ENCODE data around the gene TRPM3.

The TRPM3 gene

DNA sequence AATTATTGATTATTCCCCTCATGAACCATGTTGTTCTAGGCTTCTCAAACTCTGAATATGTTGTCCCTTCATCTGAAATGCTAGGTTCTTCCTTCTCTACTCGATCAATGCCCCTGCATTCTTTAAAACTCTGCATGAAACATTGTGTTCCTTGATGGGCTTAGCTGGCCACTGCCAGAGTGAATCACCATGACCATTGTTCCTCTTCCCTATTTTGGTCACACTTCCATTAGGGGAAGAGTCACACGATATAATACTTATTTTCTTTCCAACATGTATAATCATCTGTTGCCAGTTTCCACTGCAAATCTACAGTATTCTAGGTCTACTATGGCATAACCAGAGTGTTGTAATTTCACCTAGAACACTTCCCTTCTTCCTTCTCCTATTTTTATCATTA lies 247.9 kb downstream of the TRPM3 start:
- in situ Hi-C loops (cut with MboI; ENCODE audit: low pct_unique_long_range_greater_than_20kb, low sequenced_read_pairs) = no loop called here
- DNase-seq = no peak

DNA sequence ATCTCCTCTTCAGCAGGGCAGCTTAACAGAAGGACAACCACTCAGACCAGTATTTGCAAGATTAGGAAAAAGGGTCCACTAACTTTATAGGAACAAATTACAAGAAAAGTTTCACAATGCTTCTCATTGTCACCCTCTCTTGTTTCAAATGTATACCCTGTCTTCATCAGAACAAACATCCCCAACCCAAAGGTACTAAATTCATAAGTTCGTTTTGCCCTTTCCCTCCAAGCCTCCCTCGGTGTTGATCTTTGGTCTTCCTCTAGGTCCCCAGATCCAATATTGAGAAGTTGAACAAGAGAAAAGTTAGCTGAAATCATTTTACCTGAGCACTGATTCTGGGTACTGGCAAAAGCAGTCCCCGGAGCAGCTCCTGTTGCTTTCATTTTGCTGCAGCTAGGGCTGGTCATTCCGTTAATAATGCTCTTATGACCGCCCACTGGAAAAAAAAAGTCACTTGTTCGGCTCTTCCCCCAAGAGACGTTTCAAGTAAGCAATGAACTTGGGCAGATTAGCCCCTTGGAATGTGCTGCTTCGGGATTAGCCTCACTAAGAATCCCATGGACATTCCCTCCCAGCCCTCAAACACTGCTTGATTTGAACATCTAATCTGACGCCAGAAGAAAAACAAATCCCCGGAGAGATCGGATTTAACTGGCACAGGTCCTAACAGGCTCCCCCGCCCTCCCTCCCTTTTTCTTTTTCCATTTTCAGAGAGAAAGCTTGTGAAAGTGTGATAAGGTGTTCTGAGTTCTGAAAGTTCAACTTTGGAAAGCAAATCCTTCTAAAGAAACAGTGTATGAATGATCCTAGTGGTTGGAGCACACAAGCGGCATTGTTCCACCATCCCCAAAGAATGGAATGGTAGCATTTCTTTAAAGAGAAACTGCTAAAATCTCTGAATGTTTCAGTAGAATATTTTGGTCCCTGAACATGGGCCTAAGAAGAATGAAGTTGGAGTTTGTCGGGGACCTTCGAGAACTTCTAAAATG lies 252.5 kb downstream of the TRPM3 start:
- DNase-seq = no peak
- in situ Hi-C loops (cut with MboI; ENCODE audit: low pct_unique_long_range_greater_than_20kb, low sequenced_read_pairs) = no loop called here

DNA sequence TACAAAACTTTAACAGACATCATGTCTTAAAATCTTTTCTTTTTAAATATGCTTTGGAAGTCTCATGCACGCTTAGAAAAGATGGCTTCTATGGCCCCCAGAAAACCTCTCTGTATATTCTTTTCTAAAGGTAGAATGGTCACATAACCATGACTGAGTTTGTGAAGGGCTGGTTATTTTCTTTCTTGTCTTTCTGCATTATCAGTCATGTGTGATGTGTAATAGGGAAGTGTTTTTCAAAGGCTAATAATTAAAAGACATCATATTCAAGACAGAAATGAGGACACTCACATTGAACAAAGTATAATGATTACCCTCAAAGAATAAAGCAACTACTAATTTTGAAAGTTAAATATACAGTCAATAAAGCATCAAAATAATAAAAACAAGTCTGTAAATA lies 253.4 kb downstream of the TRPM3 start:
- DNase-seq = no peak
- in situ Hi-C loops (cut with MboI; ENCODE audit: low pct_unique_long_range_greater_than_20kb, low sequenced_read_pairs) = no loop called here

DNA sequence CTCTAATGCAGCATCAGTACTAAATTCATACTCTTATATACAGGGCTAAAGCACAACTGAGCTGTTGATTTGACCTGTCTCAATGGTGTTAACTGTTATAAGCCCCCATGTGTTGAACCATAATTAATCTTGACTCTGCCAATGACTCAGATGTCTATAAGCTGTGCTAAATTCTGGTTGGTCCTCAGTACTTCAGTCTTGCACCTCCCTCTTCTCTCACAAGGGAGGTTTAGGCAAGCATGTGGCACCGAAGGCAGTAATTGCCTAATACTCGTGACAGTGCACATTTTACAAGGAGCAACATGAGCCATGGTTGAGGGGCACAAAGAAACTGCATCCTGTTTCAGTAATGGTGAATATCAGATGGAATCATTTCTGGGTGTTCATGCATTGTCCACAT lies 255.9 kb downstream of the TRPM3 start:
- no peak for DNase-seq
- in situ Hi-C loops (cut with MboI; ENCODE audit: low pct_unique_long_range_greater_than_20kb, low sequenced_read_pairs) = no loop called here

DNA sequence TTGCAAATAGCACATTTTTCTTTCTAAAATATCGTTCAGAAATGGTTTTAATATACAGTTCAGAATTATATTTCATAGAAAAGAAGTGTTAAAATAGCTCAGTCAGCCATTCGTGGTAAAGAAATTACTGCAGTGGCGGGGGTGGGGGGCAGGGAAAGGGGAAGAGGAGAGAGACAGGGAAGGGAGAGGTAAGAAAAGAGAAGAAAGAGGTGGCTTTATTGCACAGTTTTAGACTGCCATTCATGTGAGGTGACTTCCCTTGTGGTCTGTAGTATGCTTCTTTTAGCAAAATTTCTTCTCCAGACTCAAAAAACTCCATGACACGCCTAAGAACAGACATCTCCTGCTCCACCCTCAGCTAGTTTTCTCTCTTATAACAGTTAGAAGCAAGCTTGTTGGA lies 259.6 kb downstream of the TRPM3 start:
- in situ Hi-C loops (cut with MboI; ENCODE audit: low pct_unique_long_range_greater_than_20kb, low sequenced_read_pairs) = no loop called here

DNA sequence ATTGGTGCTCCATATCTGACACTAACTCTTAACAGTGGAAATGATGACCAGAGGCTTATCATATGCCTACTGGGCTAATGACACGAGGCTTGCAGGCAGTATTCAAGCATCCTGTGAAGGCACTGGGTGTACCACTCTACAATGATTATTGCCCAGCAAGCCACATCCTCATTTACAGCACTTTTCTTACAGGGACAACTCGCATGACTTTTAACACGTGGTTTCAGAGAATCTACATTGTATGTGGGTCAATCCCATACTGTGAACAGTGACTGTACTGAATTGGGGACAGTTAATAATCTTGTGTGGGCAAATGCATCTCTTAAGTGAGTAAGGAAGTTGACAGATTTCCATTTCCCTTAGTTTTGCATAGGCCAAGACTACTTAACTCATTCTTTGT lies 260.0 kb downstream of the TRPM3 start:
- in situ Hi-C loops (cut with MboI; ENCODE audit: low pct_unique_long_range_greater_than_20kb, low sequenced_read_pairs) = no loop called here

More for the DNA sequence above, 259.6 kb downstream of the TRPM3 start:
- no peak for DNase-seq

DNA sequence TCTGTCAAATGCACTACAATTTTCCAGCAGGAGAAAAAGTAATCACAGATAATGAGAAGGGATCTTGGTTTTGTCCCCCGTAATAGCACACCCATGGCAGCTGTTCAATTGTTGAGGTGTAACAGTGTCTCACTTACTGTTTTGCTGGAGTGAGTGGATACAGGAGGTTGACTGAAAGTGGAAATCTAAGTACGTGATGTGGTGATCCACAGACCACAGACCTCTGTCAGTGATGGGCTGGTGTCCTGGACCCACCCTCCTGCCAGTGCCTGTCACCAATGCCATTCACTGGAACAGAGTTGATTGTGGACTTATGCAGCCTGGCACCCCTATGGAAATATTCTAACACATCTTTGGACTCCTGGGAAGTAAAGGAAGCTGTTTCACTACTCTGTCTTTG lies 261.7 kb downstream of the TRPM3 start:
- no peak for DNase-seq
- in situ Hi-C loops (cut with MboI; ENCODE audit: low pct_unique_long_range_greater_than_20kb, low sequenced_read_pairs) = no loop called here

More for the DNA sequence above, 260.0 kb downstream of the TRPM3 start:
- no peak for DNase-seq

DNA sequence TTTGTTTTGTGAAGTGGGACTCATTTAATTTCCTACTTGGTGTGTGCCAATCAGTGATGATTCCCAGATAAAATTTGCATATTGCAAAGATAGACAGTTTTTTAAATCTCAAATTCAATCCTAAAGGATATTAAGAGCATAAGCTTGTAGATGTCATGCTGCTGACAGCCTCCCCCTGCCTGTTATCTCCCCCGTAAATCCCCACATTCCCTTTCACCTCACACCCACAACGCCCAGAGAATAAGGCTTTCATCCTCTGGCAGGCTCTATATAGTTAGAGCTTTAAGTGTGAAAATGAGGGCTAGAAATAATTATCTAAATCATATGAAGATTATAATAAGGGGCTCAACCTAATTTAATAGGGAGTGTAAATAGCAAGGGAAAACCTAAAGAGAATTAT lies 265.0 kb downstream of the TRPM3 start:
- in situ Hi-C loops (cut with MboI; ENCODE audit: low pct_unique_long_range_greater_than_20kb, low sequenced_read_pairs) = no loop called here
- no peak for DNase-seq

DNA sequence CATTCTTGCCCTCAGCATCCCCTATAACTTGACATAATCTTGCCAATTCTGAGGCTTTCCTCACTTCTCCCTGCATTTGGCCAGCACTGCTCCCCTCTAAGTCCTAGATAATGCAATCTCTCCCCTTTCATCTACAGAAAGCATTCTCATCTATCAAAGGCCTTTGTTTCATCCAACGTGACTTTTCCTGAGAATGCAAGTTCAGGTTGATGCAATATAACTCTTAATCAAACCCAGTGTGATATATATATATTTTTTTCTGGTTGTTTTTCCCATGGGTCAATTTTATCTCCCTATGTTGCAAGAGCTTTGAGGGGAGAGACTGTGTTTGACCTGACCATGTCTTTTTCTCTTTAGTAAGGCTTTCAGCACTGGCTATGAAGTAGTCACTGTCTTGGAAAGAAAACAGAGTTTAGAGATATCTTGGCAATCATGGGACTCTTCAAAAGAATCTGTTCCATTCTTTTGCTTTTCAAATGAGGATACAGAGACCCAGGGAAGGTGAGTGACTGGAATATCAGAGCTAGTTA lies 268.6 kb downstream of the TRPM3 start:
- no peak for DNase-seq
- in situ Hi-C loops (cut with MboI; ENCODE audit: low pct_unique_long_range_greater_than_20kb, low sequenced_read_pairs) = no loop called here

DNA sequence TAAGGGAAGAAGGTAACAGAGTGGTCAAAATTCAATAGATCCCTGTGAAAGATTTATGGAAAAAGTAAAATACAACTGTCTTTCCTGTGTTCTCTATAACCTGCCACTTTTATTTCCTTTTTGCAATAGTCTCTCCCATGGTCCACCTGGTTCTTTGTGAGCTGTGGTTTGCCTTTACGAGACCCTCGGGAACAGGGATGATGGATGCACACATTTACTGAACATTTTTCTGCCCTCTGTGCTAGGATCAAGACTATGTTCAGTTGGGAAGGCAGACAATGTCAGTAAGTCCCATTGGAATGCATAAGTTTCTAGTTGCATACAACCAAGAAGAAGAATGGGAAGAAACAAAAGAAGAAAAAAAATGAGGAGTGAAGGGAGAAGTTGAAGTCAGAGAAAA lies 281.2 kb downstream of the TRPM3 start:
- DNase-seq = no peak
- in situ Hi-C loops (cut with MboI; ENCODE audit: low pct_unique_long_range_greater_than_20kb, low sequenced_read_pairs) = no loop called here

DNA sequence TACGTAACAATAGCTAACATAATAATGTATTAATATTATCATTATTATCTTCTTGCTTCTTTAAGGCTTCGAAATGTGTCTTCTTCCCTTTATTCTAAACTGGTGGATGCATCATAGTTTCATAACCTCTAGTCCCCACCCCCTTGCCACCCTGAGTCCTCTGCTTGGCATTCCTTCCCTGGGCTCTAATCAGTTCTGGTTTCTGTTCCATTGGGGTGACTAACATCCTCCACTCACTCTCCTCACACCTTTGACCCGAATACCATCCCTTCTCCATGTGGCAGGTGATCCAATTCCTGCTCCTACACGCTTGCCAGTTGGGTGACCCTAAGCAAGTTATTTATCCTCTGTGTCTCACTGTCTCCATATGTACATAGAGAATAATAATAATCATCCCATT lies 286.1 kb downstream of the TRPM3 start:
- in situ Hi-C loops (cut with MboI; ENCODE audit: low pct_unique_long_range_greater_than_20kb, low sequenced_read_pairs) = no loop called here
- DNase-seq = no peak

DNA sequence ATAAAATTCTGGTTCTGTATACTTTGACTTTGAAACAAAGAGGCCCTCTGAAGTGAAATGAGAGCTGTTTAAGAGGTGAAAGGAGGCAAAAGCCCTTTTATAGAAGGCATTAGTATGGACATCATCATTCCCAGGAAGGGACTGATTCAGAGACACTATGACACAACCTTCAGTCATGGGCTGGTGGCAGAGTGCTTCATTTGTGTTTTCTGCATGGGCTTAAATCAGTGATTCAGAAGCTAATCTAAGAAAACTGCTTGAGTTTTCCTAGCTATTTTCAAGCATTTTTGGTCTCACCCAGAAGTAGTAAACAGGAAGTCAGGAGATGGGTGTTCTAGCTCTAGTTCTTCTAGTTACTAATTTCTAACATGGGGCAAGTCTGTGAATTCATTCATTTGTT lies 288.9 kb downstream of the TRPM3 start:
- in situ Hi-C loops (cut with MboI; ENCODE audit: low pct_unique_long_range_greater_than_20kb, low sequenced_read_pairs) = no loop called here
- DNase-seq = no peak

DNA sequence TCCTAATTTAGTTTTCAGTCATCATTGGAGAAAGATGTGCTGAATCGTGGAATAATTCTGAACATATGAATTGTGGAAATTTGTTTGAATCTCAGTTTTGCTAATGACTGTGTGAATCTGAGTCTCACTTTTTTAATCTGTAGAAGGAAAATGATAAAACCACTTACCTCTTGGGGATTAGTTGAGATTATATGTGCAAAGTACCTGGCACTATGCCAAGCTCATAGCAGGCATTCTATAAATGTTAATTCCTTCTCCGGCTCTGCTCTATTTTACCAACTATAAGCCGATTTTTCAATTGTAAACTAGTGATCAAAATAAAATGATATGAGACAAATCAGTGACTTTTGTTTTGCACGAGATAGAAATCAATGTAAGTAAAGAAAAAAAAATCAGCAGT lies 290.8 kb downstream of the TRPM3 start:
- no peak for DNase-seq
- in situ Hi-C loops (cut with MboI; ENCODE audit: low pct_unique_long_range_greater_than_20kb, low sequenced_read_pairs) = no loop called here

DNA sequence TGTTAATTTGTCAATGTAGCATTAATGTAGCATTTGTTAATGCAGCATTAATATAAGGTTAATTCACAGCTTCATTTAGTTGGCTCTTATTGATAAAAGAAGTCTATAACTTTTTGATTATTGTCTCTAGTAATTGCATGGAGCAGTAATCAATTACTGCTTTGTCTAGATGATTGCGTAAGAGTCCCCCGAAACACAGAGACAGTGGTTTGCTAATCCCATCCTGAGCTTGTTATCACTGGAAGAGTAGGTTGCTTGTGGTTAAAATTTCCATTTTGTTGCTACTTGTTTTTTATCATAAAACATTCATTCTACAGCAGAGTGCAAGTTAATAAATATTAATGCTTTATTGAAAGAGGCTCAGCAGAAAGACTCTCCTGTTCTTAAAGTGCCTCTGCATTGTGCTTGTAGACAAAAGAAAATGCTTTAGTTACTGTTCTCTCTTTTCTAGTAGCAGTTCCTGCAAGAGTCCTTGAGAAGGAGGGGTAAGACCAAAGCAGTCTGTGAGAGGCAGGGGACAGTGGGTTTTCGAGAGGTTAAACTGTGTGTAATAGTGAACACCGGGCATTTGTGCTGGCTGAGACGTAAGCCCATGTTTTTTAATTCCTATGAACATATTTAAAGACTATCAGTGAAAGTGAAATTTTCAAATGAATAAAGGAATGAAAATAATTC lies 291.7 kb downstream of the TRPM3 start:
- in situ Hi-C loops (cut with MboI; ENCODE audit: low pct_unique_long_range_greater_than_20kb, low sequenced_read_pairs) = no loop called here
- no peak for DNase-seq

DNA sequence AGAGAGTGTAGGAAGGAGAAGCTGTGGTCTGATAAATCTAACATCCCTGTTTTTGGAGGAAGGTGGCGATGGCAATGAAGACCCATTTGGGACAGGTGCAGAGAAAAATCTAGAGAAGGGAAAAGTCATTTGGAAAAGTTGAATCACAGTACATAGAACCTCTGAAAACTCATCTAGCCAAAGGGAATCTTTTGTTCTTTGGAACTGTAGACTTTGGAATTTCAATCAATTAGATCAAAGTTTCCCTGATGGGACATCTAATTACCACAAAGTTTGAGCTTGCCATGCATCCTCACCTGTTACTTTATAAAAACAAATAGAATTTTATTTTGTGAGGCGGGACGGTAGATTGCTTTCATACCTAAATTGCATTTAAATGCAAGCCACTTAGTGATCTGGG lies 294.9 kb downstream of the TRPM3 start:
- in situ Hi-C loops (cut with MboI; ENCODE audit: low pct_unique_long_range_greater_than_20kb, low sequenced_read_pairs) = no loop called here
- DNase-seq = no peak

DNA sequence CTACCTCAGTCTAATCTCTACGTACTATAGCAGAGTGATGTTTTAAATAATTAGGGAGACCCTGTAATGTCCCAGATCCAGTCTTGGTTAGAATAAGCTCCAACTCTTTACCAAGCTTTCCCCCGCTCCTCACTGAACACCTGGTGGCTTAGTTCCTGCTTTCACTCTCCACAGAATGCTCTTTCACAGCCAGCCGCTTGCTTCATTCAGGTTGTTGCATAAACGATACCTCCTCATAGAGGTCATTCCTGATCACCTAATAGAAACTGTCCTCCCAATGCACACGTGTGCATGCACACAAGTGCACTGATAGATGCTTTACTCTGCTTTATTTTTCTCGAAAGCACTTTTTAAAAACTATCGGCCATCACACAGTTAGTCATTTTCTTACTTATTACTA lies 298.1 kb downstream of the TRPM3 start:
- in situ Hi-C loops (cut with MboI; ENCODE audit: low pct_unique_long_range_greater_than_20kb, low sequenced_read_pairs) = no loop called here
- no peak for DNase-seq

DNA sequence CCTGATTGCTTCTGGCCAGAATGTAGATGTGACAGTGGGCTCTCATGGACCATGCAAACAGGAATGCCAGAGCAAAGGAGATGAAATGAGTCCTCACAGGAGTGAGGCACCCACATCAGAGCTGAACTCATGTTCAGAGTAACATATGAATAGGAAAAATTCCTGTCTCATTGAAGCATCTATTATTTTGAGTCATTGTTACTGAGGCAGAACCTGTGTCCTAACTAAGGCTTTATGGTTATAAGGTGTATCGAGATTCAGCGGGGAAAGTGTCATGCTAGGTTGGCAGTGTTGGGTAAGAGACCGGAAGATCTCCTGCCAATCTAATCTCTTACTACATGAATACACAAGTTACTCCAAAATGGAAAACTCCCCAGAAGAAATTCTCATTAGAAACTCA lies 304.1 kb downstream of the TRPM3 start:
- DNase-seq = no peak
- in situ Hi-C loops (cut with MboI; ENCODE audit: low pct_unique_long_range_greater_than_20kb, low sequenced_read_pairs) = no loop called here

DNA sequence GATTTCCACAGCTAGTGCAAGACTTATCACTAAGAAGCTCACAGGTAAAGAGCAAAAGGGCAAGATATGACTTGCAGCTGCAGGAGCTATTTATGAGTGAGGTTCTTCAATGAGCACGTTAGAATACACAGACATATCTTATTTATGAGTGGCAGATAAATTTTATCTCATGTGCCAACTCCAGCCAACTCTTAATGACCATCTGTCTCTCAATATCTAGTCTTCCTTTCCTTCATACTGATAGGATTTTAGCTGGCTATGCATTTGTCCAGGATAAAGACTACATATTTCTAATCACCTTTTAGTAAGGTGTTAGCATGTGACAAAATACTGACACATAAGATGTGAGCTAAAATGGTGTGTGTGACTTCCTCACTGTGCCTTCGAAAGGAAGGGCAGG lies 304.5 kb downstream of the TRPM3 start:
- DNase-seq = no peak
- in situ Hi-C loops (cut with MboI; ENCODE audit: low pct_unique_long_range_greater_than_20kb, low sequenced_read_pairs) = no loop called here

DNA sequence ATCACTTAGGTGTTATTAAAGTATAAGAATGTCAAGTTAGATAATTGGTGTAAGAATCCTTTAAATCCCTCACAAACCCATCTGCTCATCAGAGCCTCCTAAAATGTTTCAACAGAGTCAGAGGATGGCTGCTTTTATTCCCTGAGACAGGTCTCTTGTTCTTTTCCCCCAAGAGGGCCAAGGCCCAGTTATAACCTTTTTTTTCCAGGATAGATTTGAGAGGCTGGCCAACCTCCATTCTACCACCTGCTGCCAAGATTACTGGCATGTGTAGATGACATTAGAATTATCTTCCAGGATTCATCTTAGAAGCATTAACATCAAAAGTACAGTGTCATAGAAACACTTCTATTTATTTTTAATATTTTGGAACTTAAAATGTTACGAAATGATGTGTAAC lies 305.1 kb downstream of the TRPM3 start:
- no peak for DNase-seq
- in situ Hi-C loops (cut with MboI; ENCODE audit: low pct_unique_long_range_greater_than_20kb, low sequenced_read_pairs) = no loop called here

DNA sequence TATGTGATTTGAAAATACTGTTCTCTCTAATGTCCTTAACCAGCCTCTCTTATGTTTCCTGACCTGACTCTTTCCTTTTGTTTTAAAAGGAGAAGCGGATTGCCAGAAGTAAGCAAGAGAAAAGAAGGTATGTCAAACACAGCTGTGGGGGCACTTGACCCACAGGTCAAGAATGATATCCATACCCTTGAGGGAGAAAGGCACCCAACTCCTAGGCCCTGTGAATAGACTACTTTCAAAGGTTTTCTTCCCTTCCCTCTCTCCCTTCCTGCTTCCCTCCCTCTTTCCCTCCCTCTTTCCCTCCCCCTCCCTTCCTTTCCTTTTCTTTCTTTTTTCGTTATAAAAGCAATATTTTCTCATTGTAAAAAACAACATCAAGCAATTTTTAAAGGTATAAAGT lies 306.8 kb downstream of the TRPM3 start:
- in situ Hi-C loops (cut with MboI; ENCODE audit: low pct_unique_long_range_greater_than_20kb, low sequenced_read_pairs) = no loop called here
- no peak for DNase-seq
